HG02970 (cell line): ENCODE measurements around the gene ZNF765.
A peak's percentile ranks its signal among the peaks of the same experiment; 100 is the strongest.
"Not testable (repeated sequence)": the region's sequence is repeated elsewhere in the genome, so short reads cannot be mapped to it uniquely, and the experiment has no call there.

Source experiments
- ATAC-seq: cut with Tn5 transposase; IDR thresholded peaks from one replicate; pipeline ENCODE4 v1.9.1; 2021; ENCODE audit warnings: mild to moderate bottlenecking, moderate library complexity, moderate number of reproducible peaks; ENCODE audit not compliant: unreplicated experiment, low FRiP score

The ZNF765 gene

DNA sequence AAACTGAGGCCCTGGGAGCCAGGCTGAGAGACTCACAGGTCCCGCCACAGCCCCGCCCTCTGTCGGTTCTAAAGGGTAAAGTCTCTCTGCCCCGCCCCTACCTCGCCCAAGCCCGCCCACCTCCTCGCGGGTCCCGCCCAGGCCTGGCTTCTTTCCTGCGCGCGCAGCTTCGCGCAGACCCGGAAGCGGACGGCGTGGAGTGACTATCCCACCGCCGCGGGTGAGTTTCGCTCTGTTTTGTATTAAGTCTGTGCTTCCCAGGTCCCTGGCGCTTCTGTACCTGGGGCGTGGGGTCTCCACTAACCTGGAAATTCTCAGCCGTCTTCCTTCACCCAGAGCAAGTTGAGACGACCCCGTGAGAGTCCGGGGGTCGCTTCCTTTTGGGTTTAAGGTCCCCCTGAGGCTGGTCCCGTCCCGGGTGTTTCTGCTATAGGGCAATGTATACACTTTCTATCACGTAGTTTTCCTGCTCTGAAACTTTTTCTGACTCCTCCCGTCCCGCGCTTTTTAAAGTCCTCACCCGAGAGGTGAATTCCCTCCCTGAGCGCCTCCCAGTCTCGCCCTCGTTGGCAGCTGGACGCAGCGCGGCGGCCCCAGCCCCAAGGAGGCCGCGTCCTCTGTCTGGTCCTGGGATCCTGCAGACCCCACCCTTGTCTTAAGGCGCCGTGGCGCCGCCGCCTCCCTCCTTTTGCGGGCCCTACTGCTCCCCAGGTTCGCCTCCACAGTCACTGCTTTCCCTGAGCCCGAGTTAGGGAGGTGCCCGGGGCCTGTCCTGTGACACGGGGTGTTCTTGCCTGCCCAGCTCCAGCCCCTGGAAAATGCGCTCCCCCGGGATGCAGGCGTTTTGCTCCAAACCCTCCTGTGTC is at the start of gene ZNF765:
ZNF765 (plus strand) TSS at position 176 of the 866 bp plus-strand sequence. CDS start 2,867 bp downstream, outside the sequence.
- peak; percentile 86 for ATAC-seq

DNA sequence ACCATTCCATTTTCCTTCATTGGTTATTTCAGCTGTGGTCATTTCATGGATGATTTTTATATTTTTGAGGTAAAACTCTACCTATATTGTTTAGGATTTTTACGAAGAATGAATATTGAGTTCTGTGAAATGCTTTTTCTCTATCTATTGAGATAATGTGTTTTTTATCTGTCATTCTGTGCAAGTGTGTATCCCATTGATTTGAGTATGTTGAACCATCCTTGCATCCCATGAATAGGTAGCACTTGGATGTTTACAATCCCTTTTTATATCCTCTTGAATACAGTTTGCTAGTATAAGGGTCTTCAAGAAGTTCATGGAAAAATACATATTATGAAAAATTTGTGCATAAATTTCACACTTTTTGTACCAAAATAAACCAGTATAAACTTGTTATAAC is 39.2 kb upstream of the ZNF765 start:
- ATAC-seq: no peak

DNA sequence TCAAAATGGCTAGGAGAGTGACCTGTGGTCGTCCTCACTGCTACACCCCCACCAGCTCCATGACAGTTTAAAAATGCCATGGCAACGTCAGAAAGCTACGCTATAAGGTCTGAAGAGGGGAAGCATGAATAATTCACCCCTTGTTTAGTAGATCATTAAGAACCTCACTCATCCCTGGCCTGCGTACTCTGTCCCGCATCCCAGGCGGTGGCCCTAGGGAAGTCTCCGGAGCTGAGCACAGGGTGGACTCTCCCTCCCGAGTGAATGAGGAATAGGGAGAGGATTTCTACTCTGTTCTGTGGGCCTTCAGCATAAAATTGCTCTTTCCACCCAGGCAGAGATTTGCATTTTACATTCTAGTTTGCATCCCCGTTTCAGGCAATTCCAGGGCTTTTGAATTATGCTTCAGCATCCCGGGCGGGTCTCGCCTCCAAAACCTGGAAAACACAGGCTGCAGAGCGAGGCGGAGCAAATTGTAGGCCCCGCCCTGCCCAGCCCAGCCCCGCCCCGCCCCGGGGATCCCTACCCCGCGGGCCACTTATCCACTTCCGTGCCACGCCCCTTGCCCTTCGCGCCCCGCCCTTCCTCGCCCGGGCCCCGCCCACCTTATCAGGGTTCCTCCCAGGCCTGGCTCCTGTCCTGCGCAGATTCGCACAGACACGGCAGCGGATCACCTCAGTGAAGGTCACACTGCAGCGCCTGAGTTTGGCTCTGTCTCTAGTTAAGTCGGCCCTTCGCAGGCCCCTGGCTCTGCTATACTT is 36.9 kb upstream of the ZNF765 start:
- ATAC-seq: no peak

DNA sequence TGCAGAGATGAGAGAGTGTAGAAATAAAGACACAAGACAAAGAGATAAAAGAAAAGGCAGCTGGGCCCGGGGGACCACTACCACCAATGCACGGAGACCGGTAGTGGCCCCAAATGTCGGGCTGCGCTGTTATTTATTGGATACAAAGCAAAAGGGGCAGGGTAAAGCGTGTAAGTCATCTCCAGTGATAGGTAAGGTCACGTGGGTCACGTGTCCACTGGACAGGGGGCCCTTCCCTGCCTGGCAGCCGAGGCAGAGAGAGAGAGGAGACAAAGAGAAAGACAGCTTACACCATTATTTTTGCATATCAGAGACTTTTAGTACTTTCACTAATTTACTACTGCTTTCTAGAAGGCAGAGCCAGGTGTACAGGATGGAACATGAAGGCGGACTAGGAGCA is 34.9 kb upstream of the ZNF765 start:
- ATAC-seq: not testable (repeated sequence)

DNA sequence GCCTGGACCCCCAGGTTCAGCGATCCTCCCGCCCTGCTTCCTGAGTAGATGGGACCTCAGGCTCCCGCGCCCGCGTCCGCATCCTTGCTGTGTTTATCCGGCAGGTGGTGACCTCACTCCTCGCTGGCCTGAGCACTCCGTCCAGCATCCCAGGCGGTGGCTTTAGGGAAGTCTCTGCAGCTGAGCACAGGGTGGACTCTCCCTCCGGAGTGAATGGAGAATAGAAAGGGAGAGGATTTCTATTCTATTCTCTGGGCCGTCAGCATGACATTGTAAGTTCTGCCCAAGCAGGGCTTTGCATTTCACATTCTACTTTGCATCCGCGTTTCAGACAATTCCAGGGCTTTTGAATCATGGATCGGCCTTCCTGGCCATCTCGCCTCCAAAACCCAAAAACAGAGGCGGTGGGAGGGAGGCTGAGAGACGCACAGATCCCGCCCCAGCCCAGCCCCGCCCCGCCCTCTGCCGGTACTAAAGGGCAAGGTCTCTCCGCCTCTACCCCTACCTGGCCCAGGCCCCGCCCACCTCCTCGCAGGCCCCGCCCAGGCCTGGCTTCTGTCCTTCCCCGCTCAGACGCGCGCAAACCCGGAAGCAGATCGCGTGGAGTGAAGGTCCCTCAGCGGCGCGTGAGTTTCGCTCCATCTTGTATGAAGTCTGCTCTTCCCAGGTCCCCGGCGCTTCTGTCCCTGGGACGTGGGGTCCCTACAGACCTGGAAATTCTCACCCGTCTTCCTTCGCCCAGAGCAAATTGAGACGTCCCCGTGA is 29.6 kb upstream of the ZNF765 start, which contains the start of gene ZNF525:
ZNF525 (plus strand) TSS at position 572 of the 765 bp plus-strand sequence. CDS start 6,577 bp downstream, outside the sequence.
- peak; percentile 97 for ATAC-seq

DNA sequence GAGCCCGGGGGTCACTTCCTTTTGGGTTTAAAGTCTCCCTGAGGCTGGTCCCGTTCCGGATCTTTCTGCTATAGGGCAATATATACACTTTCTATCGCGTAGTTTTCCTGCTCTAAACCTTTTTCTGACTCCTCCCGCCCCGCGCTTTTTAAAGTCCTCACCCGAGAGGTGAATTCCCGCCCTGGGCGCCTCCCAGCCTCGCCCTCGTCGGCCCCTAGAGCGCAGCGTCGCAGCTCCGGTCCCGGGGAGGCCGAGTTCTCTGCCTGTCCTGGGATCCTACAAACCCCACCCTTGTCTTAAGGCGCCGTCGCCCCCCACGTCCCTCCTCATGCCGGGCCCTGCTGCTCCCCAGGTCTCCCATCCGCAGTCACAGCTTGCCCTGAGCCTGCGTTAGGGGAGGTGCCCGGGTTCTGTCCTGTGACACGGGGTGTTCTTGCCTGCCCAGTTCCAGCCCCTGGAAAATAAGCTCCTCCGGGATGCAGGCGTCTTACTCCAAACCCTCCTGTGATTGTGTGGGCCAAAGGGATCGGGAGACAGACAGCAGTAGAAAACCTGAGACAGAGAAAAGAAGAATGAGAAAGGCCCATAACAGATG is 29.0 kb upstream of the ZNF765 start:
- peak; percentile 28 for ATAC-seq

DNA sequence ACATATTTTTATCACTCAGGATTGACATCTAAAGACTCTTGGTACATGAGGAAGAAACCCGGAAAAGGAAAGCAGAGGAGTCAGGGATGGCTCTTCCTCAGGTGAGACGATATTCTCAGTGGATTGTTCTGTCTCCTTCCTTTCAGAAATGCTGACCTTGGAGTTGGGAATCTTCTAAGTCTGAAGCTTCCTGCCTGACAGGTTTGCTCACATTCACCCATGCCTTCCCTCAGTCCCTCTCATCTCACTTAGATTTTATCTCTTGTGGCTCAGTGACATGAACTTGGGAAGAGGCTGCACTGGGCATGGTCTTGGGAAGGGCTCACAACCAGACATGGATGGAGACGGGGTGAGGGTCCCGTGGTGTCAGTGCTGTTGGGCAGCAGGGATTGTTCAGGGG is 22.8 kb upstream of the ZNF765 start:
- ATAC-seq: no peak

DNA sequence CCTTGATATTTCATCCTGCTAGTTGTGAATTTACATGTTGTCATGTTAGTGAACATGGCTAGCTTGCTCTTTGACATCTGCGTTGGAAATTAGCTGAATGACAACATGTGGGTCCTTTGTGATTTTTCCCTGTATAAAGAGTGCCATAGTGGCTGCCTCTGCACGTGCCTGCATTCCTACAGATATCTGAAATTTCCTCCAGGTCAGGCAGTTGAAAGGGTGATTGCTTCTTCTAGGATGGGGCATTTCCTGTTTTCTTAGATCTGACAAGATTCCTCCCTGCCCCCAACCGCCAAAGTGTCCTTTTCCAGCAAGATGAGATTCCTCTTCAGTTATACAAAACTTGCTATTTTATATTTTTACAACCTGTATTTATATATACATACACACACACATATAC is 20.7 kb upstream of the ZNF765 start:
- ATAC-seq: no peak

DNA sequence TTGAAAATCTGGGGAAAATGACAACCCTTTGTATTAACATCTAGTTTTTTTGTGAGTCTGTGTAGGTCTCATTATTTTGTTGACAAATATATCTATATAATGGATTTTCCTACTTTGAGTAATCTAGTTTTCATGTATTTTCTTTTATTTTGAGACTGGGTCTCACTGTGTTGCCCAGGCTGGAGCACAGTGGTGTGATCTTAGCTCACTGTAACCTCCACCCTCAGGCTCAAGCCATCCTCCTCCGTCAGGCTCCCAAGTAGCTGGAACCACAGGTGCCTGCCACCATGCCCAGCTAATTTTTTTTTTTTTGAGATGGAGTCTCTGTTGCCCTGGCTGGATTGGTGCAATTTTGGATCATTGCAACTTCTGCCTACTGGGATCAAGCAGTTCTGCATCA is 20.2 kb upstream of the ZNF765 start:
- ATAC-seq: no peak

DNA sequence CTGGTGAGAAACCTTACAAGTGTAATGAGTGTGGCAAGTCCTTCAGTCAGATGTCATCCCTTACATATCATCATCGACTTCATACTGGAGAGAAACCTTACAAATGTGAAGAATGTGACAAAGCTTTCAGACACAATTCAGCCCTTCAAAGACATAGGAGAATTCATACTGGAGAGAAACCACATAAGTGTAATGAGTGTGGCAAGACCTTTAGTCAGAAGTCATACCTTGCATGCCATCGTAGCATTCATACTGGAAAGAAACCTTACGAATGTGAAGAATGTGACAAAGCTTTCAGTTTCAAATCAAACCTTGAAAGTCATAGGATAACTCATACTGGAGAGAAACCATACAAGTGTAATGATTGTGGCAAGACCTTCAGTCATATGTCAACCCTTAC is 13.6 kb upstream of the ZNF765 start:
- ATAC-seq: no peak

DNA sequence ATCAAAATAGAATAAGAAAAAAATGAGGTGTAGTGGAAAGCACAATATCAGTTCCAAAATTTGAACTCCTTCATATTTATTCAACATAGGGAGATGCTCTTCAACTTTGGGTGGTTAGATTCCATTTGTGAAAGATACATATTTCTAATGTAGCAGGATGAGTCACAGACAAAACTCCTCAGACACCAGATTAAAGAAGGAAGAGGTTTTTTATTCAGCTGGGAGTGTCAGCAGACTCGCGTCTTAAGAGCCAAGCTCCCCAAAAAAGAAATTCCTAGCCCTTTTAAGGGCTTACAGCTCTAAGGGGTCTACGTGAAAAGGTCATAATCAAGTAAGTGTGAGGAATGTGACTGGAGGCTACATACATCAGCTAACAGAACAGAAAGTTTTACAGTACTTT is 6.8 kb upstream of the ZNF765 start:
- no peak for ATAC-seq

DNA sequence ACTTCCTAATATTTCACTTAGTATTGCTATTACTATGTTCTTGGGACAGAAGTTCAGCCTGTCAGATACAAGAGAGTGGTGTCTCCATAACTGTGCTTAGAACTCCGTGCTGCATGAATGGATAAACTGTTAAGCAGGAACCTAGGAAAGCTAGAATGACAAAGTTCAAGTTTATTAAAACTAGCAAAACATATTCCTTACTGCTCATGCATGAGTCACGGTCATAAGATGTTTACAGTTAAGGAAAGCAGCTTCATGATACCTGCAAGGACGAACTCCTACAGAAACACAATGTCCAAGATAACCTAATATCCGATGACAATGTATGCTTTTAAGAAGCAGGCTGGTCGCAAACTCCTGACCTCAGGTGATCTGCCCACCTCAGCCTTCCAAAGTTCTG is 6.0 kb upstream of the ZNF765 start:
- ATAC-seq: no peak

DNA sequence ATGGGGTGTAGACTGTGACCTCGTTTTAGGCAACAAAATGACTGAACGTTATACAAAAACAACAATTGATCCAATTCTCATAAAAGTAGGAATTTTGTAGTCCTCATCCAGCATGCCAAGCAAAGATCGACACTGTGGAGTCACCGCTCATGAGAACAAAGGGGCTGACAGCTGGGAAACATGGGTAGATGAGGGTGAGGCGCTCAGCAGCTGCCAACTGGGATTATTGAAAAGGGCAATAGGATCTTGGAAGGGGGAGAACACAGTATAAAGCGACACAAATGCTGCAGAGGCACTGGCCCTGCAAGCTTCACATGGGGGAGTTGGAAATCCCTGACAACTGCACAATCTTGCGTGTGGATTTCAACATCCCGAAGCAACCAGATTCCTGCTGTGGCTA is 5.4 kb upstream of the ZNF765 start:
- no peak for ATAC-seq

DNA sequence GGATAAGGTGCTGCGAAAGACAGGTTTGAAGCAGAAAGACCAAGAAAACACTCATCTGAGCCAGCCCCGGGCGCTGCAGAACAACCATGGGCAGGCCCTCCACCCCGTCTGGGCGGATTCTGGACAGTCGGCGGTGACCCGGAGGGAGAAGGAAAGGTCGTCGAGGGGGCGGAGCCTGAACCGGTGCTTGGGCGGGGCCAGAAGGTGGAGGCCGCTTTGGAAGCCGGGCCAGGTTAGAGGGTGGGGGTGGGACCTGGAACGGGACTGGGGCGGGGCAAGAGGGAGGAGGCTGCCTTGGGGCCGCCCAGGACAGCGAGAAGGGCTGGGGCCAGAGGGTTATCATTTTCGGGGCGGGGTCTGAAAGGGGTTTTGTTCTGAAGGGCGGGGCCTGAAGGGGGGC is 5.0 kb upstream of the ZNF765 start:
- ATAC-seq: no peak

DNA sequence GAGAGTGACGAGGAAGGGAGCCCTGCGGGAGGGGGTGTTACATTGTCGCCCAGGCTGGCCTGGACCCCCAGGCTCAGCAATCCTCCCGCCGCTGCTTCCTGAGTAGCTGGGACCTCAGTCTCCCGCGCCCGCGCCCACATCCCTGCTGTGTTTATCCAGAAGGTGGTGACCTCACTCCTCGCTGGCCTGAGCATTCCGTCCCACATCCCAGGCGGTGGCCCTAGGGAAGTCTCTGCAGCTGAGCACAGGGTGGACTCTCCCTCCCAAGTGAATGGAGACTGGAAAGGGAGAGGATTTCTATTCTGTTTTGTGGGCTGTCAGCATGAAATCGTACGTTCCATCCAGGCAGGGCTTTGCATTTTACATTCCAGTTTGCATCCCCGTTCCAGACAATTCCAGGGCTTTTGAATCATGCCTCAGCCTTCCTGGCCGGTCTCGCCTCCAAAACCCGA is 401 bp upstream of the ZNF765 start:
- peak; percentile 16 for ATAC-seq

DNA sequence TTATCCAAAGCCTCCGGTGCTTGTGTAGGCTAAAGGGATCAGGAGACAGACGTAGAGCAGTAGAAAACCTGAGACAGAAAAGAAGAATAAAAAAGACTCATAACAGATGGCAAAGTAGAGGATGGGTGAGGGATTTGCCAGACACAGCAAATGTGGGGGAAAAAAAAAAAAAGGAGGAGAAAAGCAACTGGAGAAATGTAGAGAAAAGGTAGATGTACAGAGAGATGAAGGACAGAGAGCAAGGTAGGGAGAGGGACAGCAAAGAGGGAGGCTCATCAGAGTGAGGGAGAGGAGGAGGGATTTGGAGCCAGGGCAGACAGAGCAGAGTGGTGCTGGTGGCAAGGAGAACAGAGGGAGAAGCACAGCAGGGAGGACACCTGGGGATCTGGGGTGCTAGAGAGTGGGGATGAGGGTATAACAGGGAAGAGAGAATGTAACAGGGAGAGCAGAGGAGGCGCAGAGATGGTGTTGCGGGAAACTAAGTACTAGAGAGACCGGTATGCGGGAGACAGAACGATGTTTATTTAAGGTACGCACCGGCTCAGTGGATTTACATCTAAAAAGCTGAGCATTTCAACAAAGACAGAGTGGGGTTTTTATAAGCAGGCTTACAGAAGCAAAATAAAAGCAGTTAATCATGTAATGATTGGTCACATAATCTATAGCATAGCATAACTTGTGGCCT is 1.0 kb downstream of the ZNF765 start:
- not testable (repeated sequence) for ATAC-seq

DNA sequence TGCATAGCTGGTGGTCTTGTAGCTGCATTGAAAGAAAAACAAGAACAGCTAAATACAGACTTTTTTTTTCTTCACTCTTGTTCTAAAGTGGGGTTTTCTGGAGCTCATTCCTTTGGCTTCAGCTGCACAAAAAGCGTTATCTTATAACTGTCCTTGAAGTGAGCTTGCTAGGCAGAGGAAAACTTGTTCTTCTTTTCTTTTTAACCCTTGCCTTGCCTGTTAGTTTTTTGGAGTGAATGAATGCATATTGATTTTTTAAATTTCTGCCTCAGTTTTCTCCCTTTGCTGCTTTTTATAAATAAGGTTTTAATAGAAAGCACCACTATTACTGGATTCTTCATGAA is 1.5 kb downstream of the ZNF765 start:
- ATAC-seq: no peak

DNA sequence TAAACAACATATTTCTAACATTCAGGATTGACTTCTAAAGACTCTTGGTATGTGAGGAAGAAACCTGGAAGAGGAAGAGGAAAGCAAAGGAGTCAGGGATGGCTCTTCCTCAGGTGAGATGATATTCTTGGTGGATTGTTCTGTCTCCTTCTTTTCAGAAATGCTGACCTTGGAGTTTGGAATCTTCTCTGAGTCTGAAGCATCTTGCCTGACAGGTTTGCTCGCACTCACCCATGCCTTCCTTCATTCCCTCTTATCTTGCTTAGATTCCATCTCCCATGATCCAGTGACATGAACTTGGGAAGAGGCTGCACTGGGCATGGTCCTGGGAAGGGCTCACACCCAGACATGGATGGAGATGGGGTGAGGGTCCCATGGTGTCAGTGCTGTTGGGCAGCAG is 3.0 kb downstream of the ZNF765 start:
- not testable (repeated sequence) for ATAC-seq

DNA sequence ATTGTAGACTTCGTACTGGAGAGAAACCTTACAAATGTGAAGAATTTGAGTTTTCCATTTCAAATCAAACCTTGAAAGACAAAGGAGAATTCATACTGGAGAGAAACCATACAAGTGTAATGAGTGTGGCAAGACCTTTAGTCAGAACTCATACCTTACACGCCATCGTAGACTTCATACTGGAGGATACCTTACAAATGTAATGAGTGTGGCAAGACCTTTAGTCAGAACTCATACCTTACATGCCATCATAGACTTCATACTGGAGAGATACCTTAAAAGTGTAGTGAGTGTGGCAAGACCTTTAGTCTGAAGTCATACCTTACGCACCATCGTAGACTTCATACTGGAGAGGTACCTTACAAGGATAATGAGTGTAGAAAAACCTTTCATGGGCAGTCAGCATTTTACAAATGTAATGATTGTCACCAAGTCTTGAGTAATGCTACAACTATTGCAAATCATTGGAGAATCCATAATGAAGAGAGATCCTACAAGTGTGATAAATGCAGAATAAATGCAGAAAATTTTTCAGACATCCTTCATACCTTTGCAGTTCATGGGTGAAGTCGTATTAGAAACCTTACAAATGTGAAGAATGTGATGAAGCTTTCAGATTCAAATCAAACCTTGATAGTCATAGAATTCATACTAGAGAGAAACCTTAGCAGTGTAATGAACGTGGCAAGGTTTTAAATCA is 14.7 kb downstream of the ZNF765 start:
- no peak for ATAC-seq
